Duodenal mucosa (tissue), 2 donors: ENCODE results near the gene ELOVL2.

Experiments
- H3K27ac ChIP-seq: one replicate; pipeline ENCODE4 v1.7.0; 2013; ENCODE audit warnings: low read depth, low read length
- H3K27me3 ChIP-seq, 2 donors: one replicate each; pipeline ENCODE4 v1.7.0; 2013; ENCODE audit warnings: low read length in 2 of 2, control low read depth in 1 of 2; ENCODE audit not compliant: insufficient read depth in 2 of 2, control insufficient read depth in 1 of 2
- H3K36me3 ChIP-seq, 2 donors: one replicate each; pipeline ENCODE4 v1.7.0; 2013; ENCODE audit warnings: low read length in 2 of 2, control low read depth in 1 of 2; ENCODE audit not compliant: insufficient read depth in 2 of 2, control insufficient read depth in 1 of 2
- H3K4me1 ChIP-seq, 2 donors: one replicate each; pipeline ENCODE4 v1.7.0; 2013; ENCODE audit warnings: low read length in 2 of 2, control low read depth in 1 of 2; ENCODE audit not compliant: insufficient read depth in 2 of 2, control insufficient read depth in 1 of 2
- H3K4me3 ChIP-seq, 2 donors: one replicate each; pipeline ENCODE4 v1.7.0; 2013; ENCODE audit warnings: low read length in 2 of 2, low read depth in 1 of 2
- H3K9ac ChIP-seq, 2 donors: one replicate each; pipeline ENCODE4 v1.7.0; 2013; ENCODE audit warnings: low read length in 2 of 2, low read depth in 1 of 2
- H3K9me3 ChIP-seq, 2 donors: one replicate each; pipeline ENCODE4 v1.7.0; 2013; ENCODE audit warnings: low read length in 2 of 2, control low read depth in 1 of 2; ENCODE audit not compliant: control insufficient read depth in 1 of 2

Gene ELOVL2

GRCh38 chr6:10947966-10948365 lies 96.1 kb downstream of the ELOVL2 start:
- Histone ChIP-seq H3K9ac (no peak overlapping the region), H3K36me3 (no peaks in the 10 kb centered on the region), H3K9me3 (no peaks in the 10 kb centered on the region), H3K4me1 (no peaks in the 10 kb centered on the region), H3K4me3 (no peak overlapping the region), H3K27ac (no peak overlapping the region), H3K27me3 (no peaks in the 10 kb centered on the region)

GRCh38 chr6:10945845-10946244 lies 98.3 kb downstream of the ELOVL2 start:
- no peaks in the 10 kb centered on the region for H3K36me3 ChIP-seq
- H3K4me1 ChIP-seq, result no peaks in the 10 kb centered on the region
- no peak overlapping the region for H3K4me3 ChIP-seq
- no peak overlapping the region for H3K9ac ChIP-seq
- H3K9me3 ChIP-seq, result no peaks in the 10 kb centered on the region
- H3K27ac ChIP-seq, result no peak overlapping the region
- H3K27me3 ChIP-seq, result no peaks in the 10 kb centered on the region

- no peaks in the 10 kb centered on the region for H3K9me3 ChIP-seq
These were observed 104.3 kb downstream of the ELOVL2 start for GRCh38 chr6:10939840-10940239.

GRCh38 chr6:10933126-10933525 lies 111.0 kb downstream of the ELOVL2 start:
- Histone ChIP-seq H3K4me3 (no peak overlapping the region), H3K4me1 (no peaks in the 10 kb centered on the region), H3K9ac (no peak overlapping the region), H3K9me3 (no peaks in the 10 kb centered on the region), H3K27me3 (no peaks in the 10 kb centered on the region), H3K27ac (no peak overlapping the region), H3K36me3 (no peaks in the 10 kb centered on the region)

More at GRCh38 chr6:10939840-10940239, 104.3 kb downstream of the ELOVL2 start:
- no peak overlapping the region for H3K4me3 ChIP-seq
- no peak overlapping the region for H3K9ac ChIP-seq
- H3K4me1 ChIP-seq, result no peaks in the 10 kb centered on the region
- no peaks in the 10 kb centered on the region for H3K27me3 ChIP-seq
- H3K27ac ChIP-seq, result no peak overlapping the region
- no peaks in the 10 kb centered on the region for H3K36me3 ChIP-seq
